ENCODE measurements around the gene AIG1. TPM values are rescaled to one million over a fixed set of nuclear protein-coding genes. Genes with fewer than 3 reads are reported as not detected.
A peak's percentile ranks its signal among the peaks of the same experiment; 100 is the strongest.

AIG1 gene
- total RNA-seq, 2 experiments from 2014 or later: 7.4 to 8.4 TPM

GRCh38 chr6:143061597-143062385 is 1.1 kb downstream of the AIG1 start:
- no peaks in the 10 kb centered on the region for H3K36me3 ChIP-seq (ENCODE audit: insufficient read depth, low read length)
- peaks cover 19% of the 10 kb centered on the region for H3K36me3 Mint-ChIP-seq (ENCODE audit: low read depth)
- peak overlapping the region; percentile 97 for H3K4me3 Mint-ChIP-seq
- peak overlapping the region; percentile 94 for H3K4me3 ChIP-seq (ENCODE audit: low read length)
- no peak for DNase-seq
- H3K27ac ChIP-seq (ENCODE audit: low read depth in 1 of 2, low read length in 2 of 2): no peak overlapping the region
- H3K27ac Mint-ChIP-seq: peak overlapping the region; percentile 98
- ATAC-seq (ENCODE audit: poor library complexity): no peak
- CTCF ChIA-PET: interaction anchor here (1.1 kb wide), 1 partner anchor 37 kb away, joined by 3 read pairs; no protein-coding TSS in a partner anchor
- intact Hi-C loops (cut with DNase I, micrococcal nuclease): loop anchor here (5.0 to 10.0 kb wide), 3 partner anchors 114 to 917 kb away; partner anchors contain the start of genes HIVEP2 (in 1 of the 2), LTV1 (in 1 of the 2), NMBR (in 1 of the 2) and VTA1 (in 1 of the 2)
- no peaks in the 10 kb centered on the region for H3K27me3 Mint-ChIP-seq
- H3K4me1 Mint-ChIP-seq (ENCODE audit: low read depth): peaks cover 28% of the 10 kb centered on the region
- TF ChIP-seq CTCF (IDR thresholded peaks at IDR 0.05): no peak
- H3K9me3 Mint-ChIP-seq: no peaks in the 10 kb centered on the region
- H3K9me3 ChIP-seq (ENCODE audit: control insufficient read depth in 1 of 2, insufficient read depth in 1 of 2, low read length in 2 of 2): no peaks in the 10 kb centered on the region
- POLR2A ChIA-PET: interaction anchor here (0.6 to 0.7 kb wide), 2 partner anchors 11 to 186 kb away, joined by 3 read pairs; no protein-coding TSS in a partner anchor
- H3K27me3 ChIP-seq (ENCODE audit: control insufficient read depth in 1 of 2, insufficient read depth in 2 of 2, low read length in 2 of 2): no peaks in the 10 kb centered on the region
- peaks cover 19% of the 10 kb centered on the region for H3K4me1 ChIP-seq (ENCODE audit: insufficient read depth, low read length)

GRCh38 chr6:143062551-143062950 is 1.9 kb downstream of the AIG1 start:
- no peaks in the 10 kb centered on the region for H3K36me3 ChIP-seq (ENCODE audit: insufficient read depth, low read length)
- TF ChIP-seq CTCF (IDR thresholded peaks at IDR 0.05): no peak
- Mint-ChIP-seq H3K36me3 (ENCODE audit: low read depth) (peaks cover 19% of the 10 kb centered on the region), H3K27ac (peak overlapping the region; percentile 98), H3K27me3 (no peaks in the 10 kb centered on the region), H3K9me3 (no peaks in the 10 kb centered on the region), H3K4me1 (ENCODE audit: low read depth) (peaks cover 28% of the 10 kb centered on the region), H3K4me3 (peak overlapping the region; percentile 75)
- ChIA-PET CTCF (no interaction called here), POLR2A (no interaction called here)
- H3K4me1 ChIP-seq (ENCODE audit: insufficient read depth, low read length): peaks cover 19% of the 10 kb centered on the region
- H3K27me3 ChIP-seq (ENCODE audit: control insufficient read depth in 1 of 2, insufficient read depth in 2 of 2, low read length in 2 of 2): no peaks in the 10 kb centered on the region
- no peak overlapping the region for H3K4me3 ChIP-seq (ENCODE audit: low read length)
- intact Hi-C loops (cut with DNase I, micrococcal nuclease): loop anchor here (5.0 to 10.0 kb wide), 3 partner anchors 115 to 918 kb away; partner anchors contain the start of genes HIVEP2 (in 1 of the 2), LTV1 (in 1 of the 2), NMBR (in 1 of the 2) and VTA1 (in 1 of the 2)
- no peak overlapping the region for H3K27ac ChIP-seq (ENCODE audit: low read depth in 1 of 2, low read length in 2 of 2)
- H3K9me3 ChIP-seq (ENCODE audit: control insufficient read depth in 1 of 2, insufficient read depth in 1 of 2, low read length in 2 of 2): no peaks in the 10 kb centered on the region
- DNase-seq (no peak), ATAC-seq (ENCODE audit: poor library complexity) (no peak)

- TF ChIP-seq CTCF (IDR thresholded peaks at IDR 0.05): no peak
- Mint-ChIP-seq H3K27ac (no peak overlapping the region), H3K9me3 (no peaks in the 10 kb centered on the region), H3K4me3 (no peak overlapping the region), H3K27me3 (no peaks in the 10 kb centered on the region), H3K36me3 (ENCODE audit: low read depth) (peaks cover 19% of the 10 kb centered on the region), H3K4me1 (ENCODE audit: low read depth) (peaks cover 28% of the 10 kb centered on the region)
- Histone ChIP-seq H3K4me3 (ENCODE audit: low read length) (no peak overlapping the region), H3K4me1 (ENCODE audit: insufficient read depth, low read length) (peaks cover 19% of the 10 kb centered on the region), H3K36me3 (ENCODE audit: insufficient read depth, low read length) (no peaks in the 10 kb centered on the region), H3K27ac (ENCODE audit: low read depth in 1 of 2, low read length in 2 of 2) (no peak overlapping the region), H3K27me3 (ENCODE audit: control insufficient read depth in 1 of 2, insufficient read depth in 2 of 2, low read length in 2 of 2) (no peaks in the 10 kb centered on the region), H3K9me3 (ENCODE audit: control insufficient read depth in 1 of 2, insufficient read depth in 1 of 2, low read length in 2 of 2) (no peaks in the 10 kb centered on the region)
- POLR2A ChIA-PET: no interaction called here
- intact Hi-C loops (cut with DNase I, micrococcal nuclease): loop anchor here (5.0 to 10.0 kb wide), 3 partner anchors 116 to 919 kb away; partner anchors contain the start of genes HIVEP2 (in 1 of the 2), LTV1 (in 1 of the 2), NMBR (in 1 of the 2) and VTA1 (in 1 of the 2)
- DNase-seq (no peak), ATAC-seq (ENCODE audit: poor library complexity) (no peak)
- CTCF ChIA-PET: no interaction called here
Measured at GRCh38 chr6:143063631-143064030, 2.9 kb downstream of the AIG1 start.
